HL-60 (cell line): ENCODE results near the gene SP100.

Source experiments
- DNase-seq, 2 experiments: peaks; one replicate each; pipeline ENCODE4 v3.0.0-alpha.2; 2010 to 2020; ENCODE audit warnings: low read depth in 1 of 2, low spot score in 1 of 2
- H3K27ac ChIP-seq: fragments of 250-450 bp; sonication (Bioruptor Pico); replicated peaks from 2 replicates; pipeline ENCODE4 v1.5.1; 2020; ENCODE audit warnings: mild to moderate bottlenecking, moderate library complexity
- H3K27me3 ChIP-seq: fragments of 250-450 bp; sonication (Bioruptor Pico); 2 replicates; pipeline ENCODE4 v1.5.1; 2021; ENCODE audit warnings: mild to moderate bottlenecking, moderate library complexity; ENCODE audit not compliant: insufficient read depth, poor library complexity, severe bottlenecking
- H3K4me3 ChIP-seq: replicated peaks from 2 replicates; pipeline ENCODE4 v1.5.1; 2011; ENCODE audit warnings: mild to moderate bottlenecking, control low read depth, low read length; ENCODE audit not compliant: insufficient read depth
- CTCF ChIP-seq: IDR thresholded peaks from one replicate; pipeline ENCODE4 v1.5.1; 2011; ENCODE audit warnings: low read length, control low read depth, inconsistent platforms; ENCODE audit not compliant: insufficient read depth
- GABPA ChIP-seq: IDR thresholded peaks from 2 replicates; pipeline ENCODE4 v1.6.1; 2012; ENCODE audit warnings: low read depth
- POLR2AphosphoS5 ChIP-seq: IDR thresholded peaks from 2 replicates; pipeline ENCODE4 v1.6.1; 2012; ENCODE audit warnings: low read depth
- REST ChIP-seq: IDR thresholded peaks from 2 replicates; pipeline ENCODE4 v1.6.1; 2012; ENCODE audit warnings: low read depth; ENCODE audit not compliant: insufficient replicate concordance
- SPI1 ChIP-seq: IDR thresholded peaks from 2 replicates; pipeline ENCODE4 v1.6.1; 2012; ENCODE audit warnings: low read depth, mild to moderate bottlenecking, borderline replicate concordance

SP100 gene

GRCh38 chr2:230498506-230499107, 82.6 kb downstream of the SP100 start:
- TF ChIP-seq SPI1, result no peak
- TF ChIP-seq REST, result no peak
- no peak for TF ChIP-seq CTCF
- no peak for TF ChIP-seq POLR2AphosphoS5
- TF ChIP-seq GABPA, result no peak
- no peak for DNase-seq
- Histone ChIP-seq H3K27me3 (no peaks in the 10 kb centered on the region), H3K27ac (no peak overlapping the region), H3K4me3 (no peak overlapping the region)

GRCh38 chr2:230502593-230502992, 86.6 kb downstream of the SP100 start:
- H3K27ac ChIP-seq, result no peak overlapping the region
- TF ChIP-seq GABPA (no peak), CTCF (no peak), POLR2AphosphoS5 (no peak), SPI1 (no peak), REST (no peak)
- no peak overlapping the region for H3K4me3 ChIP-seq
- no peaks in the 10 kb centered on the region for H3K27me3 ChIP-seq
- DNase-seq, result no peak

- TF ChIP-seq CTCF (no peak), REST (no peak), POLR2AphosphoS5 (no peak), GABPA (no peak), SPI1 (no peak)
- Histone ChIP-seq H3K27me3 (no peaks in the 10 kb centered on the region), H3K4me3 (no peak overlapping the region), H3K27ac (no peak overlapping the region)
- DNase-seq, result no peak
Measured at GRCh38 chr2:230503798-230504197, 87.8 kb downstream of the SP100 start.
